ENCODE measurements around the gene FRRS1L. TPM values are rescaled to one million over a fixed set of nuclear protein-coding genes. Genes with fewer than 3 reads are reported as not detected.

The FRRS1L gene
- polyA plus RNA-seq, 2 donors: 0.08 to 0.20 TPM

DNA sequence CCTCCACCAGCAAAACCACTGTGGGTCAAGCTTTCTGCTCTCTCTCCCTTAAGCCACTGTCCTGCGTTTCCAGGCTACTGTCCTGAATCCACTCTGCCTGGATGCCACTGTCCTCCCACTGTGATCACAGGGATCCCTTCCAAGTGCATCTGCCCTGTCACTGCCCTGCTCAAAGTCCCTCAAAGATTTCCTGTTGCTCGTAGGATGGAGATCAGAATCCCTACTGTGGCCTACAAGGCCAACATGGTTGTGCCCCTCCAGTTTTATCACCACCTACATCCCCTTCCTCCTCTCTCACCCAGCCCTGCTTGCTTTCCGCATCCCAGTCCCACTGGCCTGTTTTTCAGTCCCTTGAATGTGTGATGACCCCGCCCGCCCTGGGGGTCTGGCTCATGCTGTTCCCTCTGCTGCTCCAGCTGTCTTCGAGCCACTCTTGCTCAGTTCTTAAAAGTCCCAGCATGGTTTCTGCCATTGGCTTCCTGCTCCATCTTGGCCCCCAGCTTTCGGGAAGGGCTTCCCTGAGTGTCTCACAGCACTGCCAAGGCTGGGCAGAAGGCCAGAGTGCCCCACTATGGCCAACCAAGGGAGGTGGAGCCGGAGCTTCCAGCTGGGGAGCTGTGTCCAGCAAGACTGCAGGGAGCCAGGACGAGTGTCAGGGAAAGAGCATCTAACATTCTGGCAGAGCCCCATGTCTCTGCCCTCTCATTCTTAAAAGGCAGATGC is 12.9 kb upstream of the FRRS1L start:
- no peak overlapping the region for H3K4me3 ChIP-seq (ENCODE audit: low read depth in 1 of 2, low read length in 2 of 2)
- no peaks in the 10 kb centered on the region for H3K36me3 ChIP-seq (ENCODE audit: control insufficient read depth in 2 of 2, insufficient read depth in 2 of 2, low read length in 1 of 2)
- H3K4me1 ChIP-seq (ENCODE audit: control insufficient read depth in 2 of 2, insufficient read depth in 2 of 2, low read length in 1 of 2): no peaks in the 10 kb centered on the region
- H3K27ac ChIP-seq (ENCODE audit: low read depth in 2 of 2, low read length in 1 of 2): no peak overlapping the region
- WGBS, 2 donors: 71 to 72% methylated on average over 9 of the region's 9 CpGs
- no peaks in the 10 kb centered on the region for H3K9me3 ChIP-seq (ENCODE audit: control insufficient read depth in 2 of 2, insufficient read depth in 1 of 2, low read depth in 1 of 2, low read length in 1 of 2)
- no peaks in the 10 kb centered on the region for H3K27me3 ChIP-seq (ENCODE audit: control insufficient read depth in 1 of 2, insufficient read depth in 2 of 2, low read length in 2 of 2)

GRCh38 chr9:109176963-109177362 is 9.9 kb upstream of the FRRS1L start:
- WGBS, 2 donors: 86 to 88% methylated on average over 2 of the region's 2 CpGs
- H3K4me3 ChIP-seq (ENCODE audit: low read depth in 1 of 2, low read length in 2 of 2): no peak overlapping the region
- no peaks in the 10 kb centered on the region for H3K27me3 ChIP-seq (ENCODE audit: control insufficient read depth in 1 of 2, insufficient read depth in 2 of 2, low read length in 2 of 2)
- no peaks in the 10 kb centered on the region for H3K4me1 ChIP-seq (ENCODE audit: control insufficient read depth in 2 of 2, insufficient read depth in 2 of 2, low read length in 1 of 2)
- H3K36me3 ChIP-seq (ENCODE audit: control insufficient read depth in 2 of 2, insufficient read depth in 2 of 2, low read length in 1 of 2): no peaks in the 10 kb centered on the region
- no peak overlapping the region for H3K27ac ChIP-seq (ENCODE audit: low read depth in 2 of 2, low read length in 1 of 2)
- no peaks in the 10 kb centered on the region for H3K9me3 ChIP-seq (ENCODE audit: control insufficient read depth in 2 of 2, insufficient read depth in 1 of 2, low read depth in 1 of 2, low read length in 1 of 2)

DNA sequence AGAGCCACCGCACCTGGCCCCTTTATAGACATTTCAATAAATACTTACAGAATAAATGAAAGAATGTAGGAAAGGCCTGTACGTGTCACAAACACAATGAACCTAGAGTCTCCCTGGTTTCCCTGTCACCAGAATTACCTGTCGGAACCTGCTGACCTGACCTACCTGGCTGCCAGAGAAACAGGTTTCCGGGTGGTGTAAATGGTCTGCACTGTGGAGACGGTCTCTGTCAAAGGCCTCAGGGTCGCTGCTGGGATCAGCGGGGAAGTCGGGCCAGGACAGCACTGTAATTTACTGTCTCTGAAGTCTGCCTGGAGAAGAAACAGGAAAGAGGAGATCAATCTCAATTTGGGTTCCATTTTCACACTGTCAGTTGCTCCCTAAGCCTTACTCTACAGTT is 9.3 kb upstream of the FRRS1L start:
- H3K4me1 ChIP-seq (ENCODE audit: control insufficient read depth in 2 of 2, insufficient read depth in 2 of 2, low read length in 1 of 2): no peaks in the 10 kb centered on the region
- no peak overlapping the region for H3K4me3 ChIP-seq (ENCODE audit: low read depth in 1 of 2, low read length in 2 of 2)
- 54 to 74% methylated on average over 8 of the region's 8 CpGs for WGBS, 2 donors
- no peaks in the 10 kb centered on the region for H3K27me3 ChIP-seq (ENCODE audit: control insufficient read depth in 1 of 2, insufficient read depth in 2 of 2, low read length in 2 of 2)
- no peak overlapping the region for H3K27ac ChIP-seq (ENCODE audit: low read depth in 2 of 2, low read length in 1 of 2)
- H3K36me3 ChIP-seq (ENCODE audit: control insufficient read depth in 2 of 2, insufficient read depth in 2 of 2, low read length in 1 of 2): no peaks in the 10 kb centered on the region
- H3K9me3 ChIP-seq (ENCODE audit: control insufficient read depth in 2 of 2, insufficient read depth in 1 of 2, low read depth in 1 of 2, low read length in 1 of 2): no peaks in the 10 kb centered on the region

DNA sequence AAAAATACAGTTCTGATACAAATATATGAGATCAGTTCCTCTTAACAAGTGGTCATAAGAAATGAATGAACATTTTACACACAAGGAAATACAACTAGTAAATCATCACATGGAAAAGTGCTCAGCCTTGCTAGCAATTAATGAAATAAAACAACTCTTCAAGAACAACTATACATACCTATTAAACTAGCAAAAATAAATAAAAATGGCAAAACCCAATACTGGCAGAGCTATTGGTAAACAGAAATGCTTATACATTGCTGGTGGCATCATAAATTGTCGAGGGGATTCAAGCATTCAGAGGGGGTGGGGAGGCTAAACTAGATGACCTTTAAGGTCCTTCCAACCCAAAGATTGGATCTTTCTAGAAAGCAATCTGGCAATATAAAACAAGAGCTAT is 5.9 kb upstream of the FRRS1L start:
- no peaks in the 10 kb centered on the region for H3K27me3 ChIP-seq (ENCODE audit: control insufficient read depth in 1 of 2, insufficient read depth in 2 of 2, low read length in 2 of 2)
- 65 to 71% methylated on average over 1 of the region's 1 CpG for WGBS, 2 donors

DNA sequence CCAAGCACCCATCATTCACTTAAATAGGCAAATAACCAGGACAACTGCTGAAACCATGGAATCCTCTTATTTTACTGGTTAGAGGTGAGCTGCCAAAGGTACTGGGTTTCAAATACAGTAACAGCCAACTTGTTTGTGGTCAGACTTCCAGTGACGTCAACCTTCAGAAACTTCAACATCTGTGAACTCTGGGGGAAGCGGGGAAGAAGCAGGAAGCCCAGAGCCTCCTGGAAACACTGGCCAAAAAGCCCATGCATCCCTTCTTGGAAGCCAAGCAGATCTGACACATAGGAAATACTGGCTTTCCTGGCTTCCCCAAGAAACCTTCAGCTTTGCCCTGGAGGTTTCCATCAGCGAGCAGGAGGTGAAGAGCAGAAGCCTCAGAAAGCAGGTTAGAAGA is 4.9 kb upstream of the FRRS1L start:
- H3K36me3 ChIP-seq (ENCODE audit: control insufficient read depth in 2 of 2, insufficient read depth in 2 of 2, low read length in 1 of 2): no peaks in the 10 kb centered on the region
- H3K4me1 ChIP-seq (ENCODE audit: control insufficient read depth in 2 of 2, insufficient read depth in 2 of 2, low read length in 1 of 2): no peaks in the 10 kb centered on the region
- H3K27ac ChIP-seq (ENCODE audit: low read depth in 2 of 2, low read length in 1 of 2): no peak overlapping the region
- no peaks in the 10 kb centered on the region for H3K9me3 ChIP-seq (ENCODE audit: control insufficient read depth in 2 of 2, insufficient read depth in 1 of 2, low read depth in 1 of 2, low read length in 1 of 2)
- WGBS, 2 donors: 74 to 79% methylated on average over 3 of the region's 3 CpGs
- H3K27me3 ChIP-seq (ENCODE audit: control insufficient read depth in 1 of 2, insufficient read depth in 2 of 2, low read length in 2 of 2): peaks cover 0 to 4% of the 10 kb centered on the region in 2 donors
- H3K4me3 ChIP-seq (ENCODE audit: low read depth in 1 of 2, low read length in 2 of 2): no peak overlapping the region

More for the DNA sequence above, 5.9 kb upstream of the FRRS1L start:
- Histone ChIP-seq H3K4me3 (ENCODE audit: low read depth in 1 of 2, low read length in 2 of 2) (no peak overlapping the region), H3K27ac (ENCODE audit: low read depth in 2 of 2, low read length in 1 of 2) (no peak overlapping the region), H3K9me3 (ENCODE audit: control insufficient read depth in 2 of 2, insufficient read depth in 1 of 2, low read depth in 1 of 2, low read length in 1 of 2) (no peaks in the 10 kb centered on the region), H3K36me3 (ENCODE audit: control insufficient read depth in 2 of 2, insufficient read depth in 2 of 2, low read length in 1 of 2) (no peaks in the 10 kb centered on the region), H3K4me1 (ENCODE audit: control insufficient read depth in 2 of 2, insufficient read depth in 2 of 2, low read length in 1 of 2) (no peaks in the 10 kb centered on the region)

DNA sequence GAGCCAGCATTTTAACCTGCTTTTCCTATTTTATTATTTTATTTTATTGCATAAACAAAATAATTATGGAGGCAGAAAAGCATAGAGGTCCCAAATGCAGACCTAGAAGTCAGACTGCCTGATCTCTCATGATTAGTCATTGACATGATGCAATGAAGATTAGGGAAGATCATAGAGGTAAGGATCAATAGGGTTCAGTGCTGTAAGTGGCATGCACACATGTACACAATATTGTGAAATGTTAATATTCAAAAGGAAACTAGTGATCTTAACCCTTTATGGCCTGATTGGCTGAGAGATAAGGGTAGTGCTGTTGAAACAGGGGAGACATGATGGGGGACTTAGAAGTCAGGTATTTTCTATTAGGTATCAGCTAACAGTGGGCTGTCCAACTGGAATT is 1.1 kb upstream of the FRRS1L start:
- no peaks in the 10 kb centered on the region for H3K9me3 ChIP-seq (ENCODE audit: control insufficient read depth in 2 of 2, insufficient read depth in 1 of 2, low read depth in 1 of 2, low read length in 1 of 2)
- no peak overlapping the region for H3K27ac ChIP-seq (ENCODE audit: low read depth in 2 of 2, low read length in 1 of 2)
- peaks cover 0 to 9% of the 10 kb centered on the region in 2 donors for H3K27me3 ChIP-seq (ENCODE audit: control insufficient read depth in 1 of 2, insufficient read depth in 2 of 2, low read length in 2 of 2)
- H3K4me3 ChIP-seq (ENCODE audit: low read depth in 1 of 2, low read length in 2 of 2): no peak overlapping the region
- H3K36me3 ChIP-seq (ENCODE audit: control insufficient read depth in 2 of 2, insufficient read depth in 2 of 2, low read length in 1 of 2): no peaks in the 10 kb centered on the region
- no peaks in the 10 kb centered on the region for H3K4me1 ChIP-seq (ENCODE audit: control insufficient read depth in 2 of 2, insufficient read depth in 2 of 2, low read length in 1 of 2)

- H3K36me3 ChIP-seq (ENCODE audit: control insufficient read depth in 2 of 2, insufficient read depth in 2 of 2, low read length in 1 of 2): no peaks in the 10 kb centered on the region
- peaks cover 0 to 9% of the 10 kb centered on the region in 2 donors for H3K27me3 ChIP-seq (ENCODE audit: control insufficient read depth in 1 of 2, insufficient read depth in 2 of 2, low read length in 2 of 2)
- H3K27ac ChIP-seq (ENCODE audit: low read depth in 2 of 2, low read length in 1 of 2): no peak overlapping the region
- H3K9me3 ChIP-seq (ENCODE audit: control insufficient read depth in 2 of 2, insufficient read depth in 1 of 2, low read depth in 1 of 2, low read length in 1 of 2): no peaks in the 10 kb centered on the region
- 92 to 93% methylated on average over 5 of the region's 5 CpGs for WGBS, 2 donors
- no peaks in the 10 kb centered on the region for H3K4me1 ChIP-seq (ENCODE audit: control insufficient read depth in 2 of 2, insufficient read depth in 2 of 2, low read length in 1 of 2)
- H3K4me3 ChIP-seq (ENCODE audit: low read depth in 1 of 2, low read length in 2 of 2): no peak overlapping the region
Observed at GRCh38 chr9:109167716-109168115, 667 bp upstream of the FRRS1L start.

GRCh38 chr9:109166171-109166770 is 778 bp downstream of the FRRS1L start:
- no peaks in the 10 kb centered on the region for H3K4me1 ChIP-seq (ENCODE audit: control insufficient read depth in 2 of 2, insufficient read depth in 2 of 2, low read length in 1 of 2)
- H3K27me3 ChIP-seq (ENCODE audit: control insufficient read depth in 1 of 2, insufficient read depth in 2 of 2, low read length in 2 of 2): peaks cover 0 to 9% of the 10 kb centered on the region in 2 donors
- no peak overlapping the region for H3K4me3 ChIP-seq (ENCODE audit: low read depth in 1 of 2, low read length in 2 of 2)
- no peak overlapping the region for H3K27ac ChIP-seq (ENCODE audit: low read depth in 2 of 2, low read length in 1 of 2)
- H3K36me3 ChIP-seq (ENCODE audit: control insufficient read depth in 2 of 2, insufficient read depth in 2 of 2, low read length in 1 of 2): no peaks in the 10 kb centered on the region
- 82 to 86% methylated on average over 16 of the region's 16 CpGs for WGBS, 2 donors
- no peaks in the 10 kb centered on the region for H3K9me3 ChIP-seq (ENCODE audit: control insufficient read depth in 2 of 2, insufficient read depth in 1 of 2, low read depth in 1 of 2, low read length in 1 of 2)

DNA sequence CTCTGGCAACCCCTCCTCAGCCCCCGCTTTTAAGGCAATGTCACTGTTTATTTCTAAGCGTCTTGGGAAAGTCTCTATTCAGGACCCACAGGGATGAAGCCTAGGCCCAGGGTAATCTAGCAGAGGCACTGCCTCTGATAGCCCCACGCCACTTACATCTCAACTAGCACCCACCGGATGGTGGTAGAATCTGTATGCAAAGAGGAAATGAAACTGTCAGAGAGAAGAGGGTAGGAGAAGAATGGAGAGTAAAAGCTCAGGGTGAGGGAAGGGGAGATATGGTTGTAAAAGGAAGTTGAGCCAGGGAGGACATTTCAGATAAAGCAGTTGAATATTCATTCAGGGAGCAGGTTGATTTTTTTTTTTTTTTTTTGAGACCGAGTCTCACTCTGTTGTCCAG is 3.0 kb downstream of the FRRS1L start:
- H3K4me1 ChIP-seq (ENCODE audit: control insufficient read depth in 2 of 2, insufficient read depth in 2 of 2, low read length in 1 of 2): no peaks in the 10 kb centered on the region
- H3K27me3 ChIP-seq (ENCODE audit: control insufficient read depth in 1 of 2, insufficient read depth in 2 of 2, low read length in 2 of 2): peaks cover 0 to 9% of the 10 kb centered on the region in 2 donors
- no peaks in the 10 kb centered on the region for H3K36me3 ChIP-seq (ENCODE audit: control insufficient read depth in 2 of 2, insufficient read depth in 2 of 2, low read length in 1 of 2)
- WGBS, 2 donors: 79 to 82% methylated on average over 5 of the region's 5 CpGs
- H3K4me3 ChIP-seq (ENCODE audit: low read depth in 1 of 2, low read length in 2 of 2): no peak overlapping the region
- no peaks in the 10 kb centered on the region for H3K9me3 ChIP-seq (ENCODE audit: control insufficient read depth in 2 of 2, insufficient read depth in 1 of 2, low read depth in 1 of 2, low read length in 1 of 2)
- no peak overlapping the region for H3K27ac ChIP-seq (ENCODE audit: low read depth in 2 of 2, low read length in 1 of 2)

- H3K27ac ChIP-seq (ENCODE audit: low read depth in 2 of 2, low read length in 1 of 2): no peak overlapping the region
- H3K27me3 ChIP-seq (ENCODE audit: control insufficient read depth in 1 of 2, insufficient read depth in 2 of 2, low read length in 2 of 2): peaks cover 0 to 9% of the 10 kb centered on the region in 2 donors
- H3K9me3 ChIP-seq (ENCODE audit: control insufficient read depth in 2 of 2, insufficient read depth in 1 of 2, low read depth in 1 of 2, low read length in 1 of 2): no peaks in the 10 kb centered on the region
- H3K4me1 ChIP-seq (ENCODE audit: control insufficient read depth in 2 of 2, insufficient read depth in 2 of 2, low read length in 1 of 2): no peaks in the 10 kb centered on the region
- no peak overlapping the region for H3K4me3 ChIP-seq (ENCODE audit: low read depth in 1 of 2, low read length in 2 of 2)
- WGBS, 2 donors: 96 to 100% methylated on average over 1 of the region's 1 CpG
- H3K36me3 ChIP-seq (ENCODE audit: control insufficient read depth in 2 of 2, insufficient read depth in 2 of 2, low read length in 1 of 2): no peaks in the 10 kb centered on the region
Observed at GRCh38 chr9:109163194-109163593, 3.9 kb downstream of the FRRS1L start.

All from esophagus (tissue), 2 donors.